Ishikawa (cell line): ENCODE data around the gene ZNF285.
A peak's percentile ranks its signal among the peaks of the same experiment; 100 is the strongest.

ENCODE experiments used
- CEBPB ChIP-seq: IDR thresholded peaks from 2 replicates; pipeline ENCODE4 v1.6.1; 2012
- CREB1 ChIP-seq: IDR thresholded peaks from 2 replicates; pipeline ENCODE4 v1.6.1; 2012; ENCODE audit warnings: low read depth
- EGR1 ChIP-seq: IDR thresholded peaks from 2 replicates; pipeline ENCODE4 v1.6.1; 2012
- EP300 ChIP-seq: IDR thresholded peaks from 2 replicates; pipeline ENCODE4 v1.6.1; 2012; ENCODE audit warnings: borderline replicate concordance
- FOXM1 ChIP-seq: IDR thresholded peaks from 2 replicates; pipeline ENCODE4 v1.6.1; 2012; ENCODE audit warnings: low read depth, borderline replicate concordance
- MAX ChIP-seq: IDR thresholded peaks from 2 replicates; pipeline ENCODE4 v1.6.1; 2012
- NFIC ChIP-seq: IDR thresholded peaks from 2 replicates; pipeline ENCODE4 v1.6.1; 2012
- RAD21 ChIP-seq: IDR thresholded peaks from 2 replicates; pipeline ENCODE4 v1.6.1; 2012; ENCODE audit warnings: low read depth
- REST ChIP-seq: IDR thresholded peaks from 2 replicates; pipeline ENCODE4 v1.6.1; 2012; ENCODE audit warnings: low read depth, mild to moderate bottlenecking
- TAF1 ChIP-seq: IDR thresholded peaks from 2 replicates; pipeline ENCODE4 v1.6.1; 2012; ENCODE audit warnings: low read depth, mild to moderate bottlenecking
- TCF12 ChIP-seq: IDR thresholded peaks from 2 replicates; pipeline ENCODE4 v1.6.1; 2012; ENCODE audit warnings: low read depth
- TEAD4 ChIP-seq: IDR thresholded peaks from 2 replicates; pipeline ENCODE4 v1.6.1; 2012
- USF1 ChIP-seq: IDR thresholded peaks from 2 replicates; pipeline ENCODE4 v1.6.1; 2012
- YY1 ChIP-seq: IDR thresholded peaks from 2 replicates; pipeline ENCODE4 v1.6.1; 2012; ENCODE audit warnings: low read depth
- ZBTB7A ChIP-seq: IDR thresholded peaks from 2 replicates; pipeline ENCODE4 v1.6.1; 2012; ENCODE audit warnings: low read depth

The ZNF285 gene

GRCh38 chr19:44371815-44372480 lies 29.5 kb downstream of the ZNF285 start:
- TF ChIP-seq TEAD4 (no peak), TCF12 (no peak), MAX (no peak)

GRCh38 chr19:44367024-44367423 lies 34.4 kb downstream of the ZNF285 start:
- TF ChIP-seq TAF1 = no peak
- no peak for TF ChIP-seq FOXM1
- TF ChIP-seq MAX = no peak
- no peak for TF ChIP-seq TCF12
- TF ChIP-seq EP300 = no peak
- no peak for TF ChIP-seq YY1
- TF ChIP-seq TEAD4 = no peak
- TF ChIP-seq EGR1 = no peak
- TF ChIP-seq ZBTB7A = no peak
- no peak for TF ChIP-seq CREB1
- no peak for TF ChIP-seq USF1
- no peak for TF ChIP-seq REST
- TF ChIP-seq RAD21 = no peak
- no peak for TF ChIP-seq NFIC
- TF ChIP-seq CEBPB = no peak

- TF ChIP-seq REST (no peak), TAF1 (0 out of 2 replicates have a peak, but pooled peaks have one; percentile 44)
Measured at GRCh38 chr19:44356383-44357111, 44.9 kb downstream of the ZNF285 start, which contains the start of gene ZNF112. ZNF112 (minus strand) TSS chr19:44356680; CDS start chr19:44340539, 16,141 bp downstream.

GRCh38 chr19:44346556-44346955 lies 54.9 kb downstream of the ZNF285 start:
- no peak for TF ChIP-seq MAX
- TF ChIP-seq TEAD4 = no peak
- TF ChIP-seq RAD21 = no peak
- TF ChIP-seq NFIC = no peak
- no peak for TF ChIP-seq REST
- TF ChIP-seq EP300 = no peak

- no peak for TF ChIP-seq CEBPB
- no peak for TF ChIP-seq REST
- TF ChIP-seq TEAD4 = no peak
- TF ChIP-seq MAX = no peak
- TF ChIP-seq CREB1 = no peak
- TF ChIP-seq RAD21 = no peak
- no peak for TF ChIP-seq ZBTB7A
- no peak for TF ChIP-seq EP300
- TF ChIP-seq TCF12 = no peak
- no peak for TF ChIP-seq FOXM1
- no peak for TF ChIP-seq TAF1
- no peak for TF ChIP-seq EGR1
- TF ChIP-seq YY1 = no peak
- no peak for TF ChIP-seq NFIC
- no peak for TF ChIP-seq USF1
Measured at GRCh38 chr19:44345959-44346358, 55.4 kb downstream of the ZNF285 start.
